Epithelial cell of proximal tubule (primary cell): Measurements from ENCODE around the gene SRGAP3. TPM values are rescaled to one million over a fixed set of nuclear protein-coding genes. Genes with fewer than 3 reads are reported as not detected.

Experiments
- DNase-seq: peaks from one replicate; pipeline ENCODE4 v3.0.0-alpha.2; 2011; ENCODE audit warnings: low read depth
- H3K4me3 ChIP-seq: 2 replicates; pipeline ENCODE4 v1.5.1; 2011; ENCODE audit warnings: low read depth, mild to moderate bottlenecking, low read length
- total RNA-seq: library from RNA; depleted of rRNA; stranded (reverse); fragments of >200 nt; gene quantifications from 2 replicates; pipeline ENCODE4 v1.2.3, GENCODE V29; 2015
- TF ChIP-seq, protein P1 (sequence below): conservative IDR thresholded peaks from 2 replicates; pipeline ENCODE4 v1.5.1; 2012; ENCODE audit warnings: low read depth, mild to moderate bottlenecking, low read length

The SRGAP3 gene
- total RNA-seq, 1 donor from 2014 or later, result 3.4 TPM

DNA sequence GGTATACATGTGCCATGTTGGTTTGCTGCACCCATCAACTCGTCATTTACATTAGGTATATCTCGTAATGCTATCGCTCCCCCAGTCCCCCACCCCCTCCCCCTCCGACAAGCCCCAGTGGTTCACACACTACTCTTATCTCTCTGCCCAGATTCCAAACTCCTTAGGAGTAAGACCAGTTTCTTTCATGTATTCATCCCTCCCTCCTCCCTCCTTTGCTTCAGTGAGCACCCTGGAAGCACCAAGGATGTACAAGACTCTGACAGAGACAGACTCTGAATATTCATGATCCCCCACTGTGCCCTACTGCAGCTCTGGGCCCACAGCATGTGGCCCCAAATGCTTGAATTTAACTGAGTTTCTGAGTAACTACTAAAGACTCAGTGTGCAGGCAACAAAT lies 172.4 kb downstream of the SRGAP3 start:
- TF ChIP-seq, protein P1, sequence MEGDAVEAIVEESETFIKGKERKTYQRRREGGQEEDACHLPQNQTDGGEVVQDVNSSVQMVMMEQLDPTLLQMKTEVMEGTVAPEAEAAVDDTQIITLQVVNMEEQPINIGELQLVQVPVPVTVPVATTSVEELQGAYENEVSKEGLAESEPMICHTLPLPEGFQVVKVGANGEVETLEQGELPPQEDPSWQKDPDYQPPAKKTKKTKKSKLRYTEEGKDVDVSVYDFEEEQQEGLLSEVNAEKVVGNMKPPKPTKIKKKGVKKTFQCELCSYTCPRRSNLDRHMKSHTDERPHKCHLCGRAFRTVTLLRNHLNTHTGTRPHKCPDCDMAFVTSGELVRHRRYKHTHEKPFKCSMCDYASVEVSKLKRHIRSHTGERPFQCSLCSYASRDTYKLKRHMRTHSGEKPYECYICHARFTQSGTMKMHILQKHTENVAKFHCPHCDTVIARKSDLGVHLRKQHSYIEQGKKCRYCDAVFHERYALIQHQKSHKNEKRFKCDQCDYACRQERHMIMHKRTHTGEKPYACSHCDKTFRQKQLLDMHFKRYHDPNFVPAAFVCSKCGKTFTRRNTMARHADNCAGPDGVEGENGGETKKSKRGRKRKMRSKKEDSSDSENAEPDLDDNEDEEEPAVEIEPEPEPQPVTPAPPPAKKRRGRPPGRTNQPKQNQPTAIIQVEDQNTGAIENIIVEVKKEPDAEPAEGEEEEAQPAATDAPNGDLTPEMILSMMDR, result no peak
- DNase-seq, result no peak
- no peak overlapping the region for H3K4me3 ChIP-seq

DNA sequence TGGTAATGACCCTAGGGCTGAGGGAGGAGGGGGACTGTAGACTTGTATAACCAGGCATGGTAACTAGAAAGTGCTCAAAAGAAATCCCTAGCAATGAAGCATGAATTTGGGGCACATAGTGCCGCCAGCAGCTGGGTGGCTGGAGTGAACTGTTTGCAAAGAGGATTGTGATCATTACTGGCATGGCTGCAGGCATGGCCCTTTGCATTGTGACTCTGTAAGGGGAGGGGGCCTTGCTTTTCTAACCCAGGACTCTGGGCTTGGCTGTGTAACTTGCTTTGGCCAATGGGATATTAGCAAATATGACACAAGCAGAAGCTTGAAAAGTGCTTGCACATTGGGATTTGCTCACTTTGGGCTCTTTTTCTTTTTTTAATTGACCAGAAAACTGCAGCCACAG lies 173.7 kb downstream of the SRGAP3 start:
- TF ChIP-seq, protein P1, result no peak
- no peak for DNase-seq

DNA sequence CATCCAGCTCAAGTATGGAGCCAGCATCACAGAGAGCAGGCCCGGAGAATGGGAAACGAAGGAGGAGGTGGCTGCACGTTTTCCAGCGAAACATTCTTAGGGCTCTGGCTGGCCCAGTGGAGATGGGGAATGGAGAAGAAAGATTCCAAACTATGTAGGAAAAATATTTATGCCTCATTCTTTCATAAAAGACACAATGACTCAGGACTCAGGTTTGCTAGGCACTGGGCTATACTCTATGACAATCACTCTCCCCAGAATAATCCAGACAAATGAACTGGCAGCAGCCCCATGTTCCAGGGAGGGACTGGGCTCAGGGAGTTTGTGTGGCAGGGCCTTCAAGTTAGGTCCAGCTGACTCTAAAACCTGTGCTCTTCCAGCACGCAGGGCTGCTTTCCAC lies 175.4 kb downstream of the SRGAP3 start:
- no peak for DNase-seq
- TF ChIP-seq, protein P1, result no peak
- no peak overlapping the region for H3K4me3 ChIP-seq

More for the DNA sequence above, 173.7 kb downstream of the SRGAP3 start:
- H3K4me3 ChIP-seq, result no peak overlapping the region

DNA sequence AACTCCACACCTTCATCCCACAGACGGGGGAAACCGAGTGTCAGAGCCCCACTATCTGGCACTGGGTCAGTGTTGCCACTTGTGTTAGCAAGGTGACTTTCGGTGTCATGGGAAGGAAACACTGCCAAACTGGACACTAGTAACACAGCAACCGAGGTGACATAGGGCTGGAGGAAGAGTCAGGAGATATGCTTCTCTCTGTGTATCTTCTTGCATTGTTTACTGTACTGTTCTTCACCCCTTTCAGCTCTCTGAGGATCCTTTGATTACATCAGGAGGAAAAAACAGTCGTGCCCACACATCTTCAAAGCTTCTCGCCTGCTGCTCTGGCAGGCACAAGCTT lies 176.8 kb downstream of the SRGAP3 start:
- no peak for DNase-seq
- H3K4me3 ChIP-seq, result no peak overlapping the region
- TF ChIP-seq, protein P1, result no peak

DNA sequence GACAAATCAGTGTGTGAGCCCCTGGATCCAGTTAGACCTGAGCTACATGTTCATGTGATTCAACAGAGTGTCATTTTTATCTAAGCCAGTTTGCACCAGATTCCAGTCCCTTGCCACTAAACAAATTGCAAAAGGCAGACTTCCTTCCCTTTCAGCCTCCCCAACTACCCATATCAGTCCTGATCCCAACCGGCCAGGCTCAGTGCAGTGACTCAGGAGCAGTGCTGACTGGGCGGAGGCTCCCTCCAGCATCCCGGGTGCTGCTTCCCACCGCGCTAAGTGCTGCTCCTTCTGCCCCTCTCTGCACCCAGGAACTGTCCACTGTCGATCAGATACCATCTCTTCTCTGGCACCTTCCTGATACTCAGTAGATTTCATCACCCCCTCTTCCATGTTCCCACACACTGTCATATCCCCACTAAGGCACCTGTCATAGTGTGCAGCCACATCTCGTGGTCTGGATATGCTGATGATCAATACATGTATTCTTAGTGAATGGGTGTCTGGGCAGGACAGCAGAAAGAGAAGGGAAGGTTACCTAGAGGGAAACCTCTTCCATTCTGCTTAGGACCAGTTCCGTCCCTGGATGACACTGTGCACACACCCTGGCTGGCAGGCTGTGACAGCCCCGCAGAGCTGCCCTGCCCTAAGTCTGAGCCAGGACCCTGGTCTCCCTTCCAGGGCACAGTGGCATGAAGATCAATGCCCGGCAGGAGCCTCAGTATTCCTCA lies 177.3 kb downstream of the SRGAP3 start:
- DNase-seq, result no peak
- TF ChIP-seq, protein P1, result no peak
- no peak overlapping the region for H3K4me3 ChIP-seq

DNA sequence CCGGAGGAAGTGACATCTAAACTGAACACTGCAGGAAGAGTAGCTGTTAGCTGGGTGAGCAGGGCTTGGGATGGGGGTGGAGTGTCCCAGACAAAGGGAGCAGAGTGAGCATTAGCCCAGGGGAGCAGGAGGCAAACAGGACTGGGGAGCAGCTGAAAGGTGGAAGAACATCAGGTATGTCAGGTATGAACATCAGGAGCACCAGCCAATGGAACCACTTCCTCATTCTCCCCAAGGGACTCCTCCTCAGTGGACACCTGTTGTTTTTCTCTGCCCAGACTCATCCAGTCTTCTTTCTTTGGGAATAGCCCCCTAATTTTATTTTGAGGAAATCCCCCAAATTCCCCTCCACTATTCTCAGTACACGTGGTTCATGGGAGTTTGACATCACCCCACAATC lies 178.5 kb downstream of the SRGAP3 start:
- TF ChIP-seq, protein P1, result no peak
- no peak for DNase-seq

DNA sequence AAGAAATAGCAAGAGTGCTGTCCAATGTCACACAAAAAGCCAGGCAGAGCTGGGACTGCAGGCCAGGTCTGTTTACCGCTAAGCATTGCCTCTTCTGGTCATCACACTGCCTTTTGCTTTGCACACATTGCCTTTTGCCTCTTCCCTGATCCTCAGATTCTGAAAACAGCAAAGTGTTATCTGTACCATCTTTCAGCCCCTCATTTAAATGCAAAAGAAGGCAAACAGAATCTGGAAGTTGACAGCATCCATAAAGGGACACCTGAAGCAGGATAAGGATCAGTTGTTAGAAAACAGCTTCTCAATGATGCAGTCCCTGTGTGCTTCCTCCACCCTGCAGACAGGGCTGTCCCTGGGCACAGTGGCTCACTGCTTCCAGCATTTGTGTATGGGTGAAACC lies 179.5 kb downstream of the SRGAP3 start:
- no peak overlapping the region for H3K4me3 ChIP-seq
- TF ChIP-seq, protein P1, result no peak
- no peak for DNase-seq

More for the DNA sequence above, 178.5 kb downstream of the SRGAP3 start:
- H3K4me3 ChIP-seq, result no peak overlapping the region
